Measurements from ENCODE around the gene ARRB1.
"Not testable (repeated sequence)": the region's sequence is repeated elsewhere in the genome, so short reads cannot be mapped to it uniquely, and the experiment has no call there.

- not testable (repeated sequence) for TF ChIP-seq CTCF (IDR thresholded peaks at IDR 0.05); TCF7L2 (IDR thresholded peaks at IDR 0.05; ENCODE audit: low read depth, low read length); SIN3A (IDR thresholded peaks at IDR 0.05; ENCODE audit: borderline replicate concordance, insufficient read depth, low read depth, low read length); POLR2AphosphoS5 (IDR thresholded peaks at IDR 0.05; ENCODE audit: low read depth, low read length); REST (IDR thresholded peaks at IDR 0.05; ENCODE audit: insufficient read depth in 1 of 2, low read depth in 2 of 2, low read length in 1 of 2)
Measured at GRCh38 chr11:75274716-75275115, 76.7 kb downstream of the ARRB1 start.
